A549 (cell line): Measurements from ENCODE around the gene TOM1L2.

Source experiments
- BHLHE40 ChIP-seq: IDR thresholded peaks from 2 replicates; pipeline ENCODE4 v1.6.1; 2012; ENCODE audit warnings: low read depth, low read length, inconsistent platforms
- RARB ChIP-seq: fragments of 250-450 bp; sonication (Bioruptor Pico); IDR thresholded peaks from 2 replicates; pipeline ENCODE4 v1.8.0; 2021; ENCODE audit warnings: mild to moderate bottlenecking, moderate library complexity
- TF ChIP-seq, protein P1 (sequence below): fragments of >200 bp; sonication (Bioruptor Twin); formaldehyde crosslinking; IDR thresholded peaks from 3 replicates; pipeline ENCODE4 v1.5.1; 2016
- TF ChIP-seq, protein P2 (sequence below): fragments of 200-600 bp; sonication (generic); IDR thresholded peaks from 2 replicates; pipeline ENCODE4 v1.6.1; 2016; ENCODE audit warnings: antibody characterized with exemption, mild to moderate bottlenecking, moderate library complexity
- TF ChIP-seq, protein P3 (sequence below): fragments of >200 bp; sonication (Bioruptor Twin); formaldehyde crosslinking; IDR thresholded peaks from 2 replicates; pipeline ENCODE4 v1.6.1; 2016

DNA sequence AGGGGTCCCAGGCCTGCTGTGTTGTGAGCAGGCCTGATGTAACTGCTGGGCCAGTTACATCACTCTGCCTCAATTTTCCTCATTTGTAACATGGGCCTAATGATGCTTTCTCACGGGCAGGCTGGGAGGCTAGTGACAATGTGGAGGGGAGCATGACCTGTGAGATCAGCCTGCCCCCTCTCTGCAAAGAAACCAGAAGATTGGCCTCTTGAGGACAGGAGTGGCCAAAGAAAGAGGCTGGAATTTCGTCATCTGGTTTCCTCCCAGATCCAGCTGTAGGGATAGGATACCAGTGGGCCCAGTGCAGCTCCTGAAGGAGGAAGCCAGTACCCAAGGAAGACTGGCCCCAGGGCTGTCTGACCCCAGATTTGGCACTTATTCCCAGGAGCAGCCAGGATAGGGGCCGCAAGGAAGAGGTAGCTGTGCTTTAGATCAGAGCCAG lies 134.8 kb downstream of the TOM1L2 start:
- TF ChIP-seq, protein P1, sequence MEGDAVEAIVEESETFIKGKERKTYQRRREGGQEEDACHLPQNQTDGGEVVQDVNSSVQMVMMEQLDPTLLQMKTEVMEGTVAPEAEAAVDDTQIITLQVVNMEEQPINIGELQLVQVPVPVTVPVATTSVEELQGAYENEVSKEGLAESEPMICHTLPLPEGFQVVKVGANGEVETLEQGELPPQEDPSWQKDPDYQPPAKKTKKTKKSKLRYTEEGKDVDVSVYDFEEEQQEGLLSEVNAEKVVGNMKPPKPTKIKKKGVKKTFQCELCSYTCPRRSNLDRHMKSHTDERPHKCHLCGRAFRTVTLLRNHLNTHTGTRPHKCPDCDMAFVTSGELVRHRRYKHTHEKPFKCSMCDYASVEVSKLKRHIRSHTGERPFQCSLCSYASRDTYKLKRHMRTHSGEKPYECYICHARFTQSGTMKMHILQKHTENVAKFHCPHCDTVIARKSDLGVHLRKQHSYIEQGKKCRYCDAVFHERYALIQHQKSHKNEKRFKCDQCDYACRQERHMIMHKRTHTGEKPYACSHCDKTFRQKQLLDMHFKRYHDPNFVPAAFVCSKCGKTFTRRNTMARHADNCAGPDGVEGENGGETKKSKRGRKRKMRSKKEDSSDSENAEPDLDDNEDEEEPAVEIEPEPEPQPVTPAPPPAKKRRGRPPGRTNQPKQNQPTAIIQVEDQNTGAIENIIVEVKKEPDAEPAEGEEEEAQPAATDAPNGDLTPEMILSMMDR = no peak
- TF ChIP-seq BHLHE40 (no peak), RARB (no peak; the same call in 1 of the 2 replicates)
- TF ChIP-seq, protein P2, sequence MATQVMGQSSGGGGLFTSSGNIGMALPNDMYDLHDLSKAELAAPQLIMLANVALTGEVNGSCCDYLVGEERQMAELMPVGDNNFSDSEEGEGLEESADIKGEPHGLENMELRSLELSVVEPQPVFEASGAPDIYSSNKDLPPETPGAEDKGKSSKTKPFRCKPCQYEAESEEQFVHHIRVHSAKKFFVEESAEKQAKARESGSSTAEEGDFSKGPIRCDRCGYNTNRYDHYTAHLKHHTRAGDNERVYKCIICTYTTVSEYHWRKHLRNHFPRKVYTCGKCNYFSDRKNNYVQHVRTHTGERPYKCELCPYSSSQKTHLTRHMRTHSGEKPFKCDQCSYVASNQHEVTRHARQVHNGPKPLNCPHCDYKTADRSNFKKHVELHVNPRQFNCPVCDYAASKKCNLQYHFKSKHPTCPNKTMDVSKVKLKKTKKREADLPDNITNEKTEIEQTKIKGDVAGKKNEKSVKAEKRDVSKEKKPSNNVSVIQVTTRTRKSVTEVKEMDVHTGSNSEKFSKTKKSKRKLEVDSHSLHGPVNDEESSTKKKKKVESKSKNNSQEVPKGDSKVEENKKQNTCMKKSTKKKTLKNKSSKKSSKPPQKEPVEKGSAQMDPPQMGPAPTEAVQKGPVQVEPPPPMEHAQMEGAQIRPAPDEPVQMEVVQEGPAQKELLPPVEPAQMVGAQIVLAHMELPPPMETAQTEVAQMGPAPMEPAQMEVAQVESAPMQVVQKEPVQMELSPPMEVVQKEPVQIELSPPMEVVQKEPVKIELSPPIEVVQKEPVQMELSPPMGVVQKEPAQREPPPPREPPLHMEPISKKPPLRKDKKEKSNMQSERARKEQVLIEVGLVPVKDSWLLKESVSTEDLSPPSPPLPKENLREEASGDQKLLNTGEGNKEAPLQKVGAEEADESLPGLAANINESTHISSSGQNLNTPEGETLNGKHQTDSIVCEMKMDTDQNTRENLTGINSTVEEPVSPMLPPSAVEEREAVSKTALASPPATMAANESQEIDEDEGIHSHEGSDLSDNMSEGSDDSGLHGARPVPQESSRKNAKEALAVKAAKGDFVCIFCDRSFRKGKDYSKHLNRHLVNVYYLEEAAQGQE = no peak
- TF ChIP-seq, protein P3, sequence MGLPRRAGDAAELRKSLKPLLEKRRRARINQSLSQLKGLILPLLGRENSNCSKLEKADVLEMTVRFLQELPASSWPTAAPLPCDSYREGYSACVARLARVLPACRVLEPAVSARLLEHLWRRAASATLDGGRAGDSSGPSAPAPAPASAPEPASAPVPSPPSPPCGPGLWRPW = no peak
